BJ (cell line): Measurements from ENCODE around the gene ERCC5. TPM values are rescaled to one million over a fixed set of nuclear protein-coding genes. Genes with fewer than 3 reads are reported as not detected.

Experiments used
- CTCF ChIA-PET: fragments of 350-600 bp; formaldehyde crosslinking; extraction: SDS; loops from one replicate; lab custom pipeline; 2021; ENCODE audit warnings: antibody characterized with exemption, inconsistent platforms; lab: Yijun Ruan, JAX
- POLR2A ChIA-PET: fragments of 300-600 bp; sonication (Branson Sonifier 250); formaldehyde crosslinking; extraction: SDS; loops from one replicate; lab custom pipeline; 2021; ENCODE audit warnings: antibody characterized with exemption; lab: Charles Lee
- DNase-seq: peaks from one replicate; pipeline ENCODE4 v3.0.0-alpha.2; 2011; ENCODE audit warnings: low read depth
- H3K27me3 ChIP-seq: 2 replicates; pipeline ENCODE4 v1.6.0; 2011; ENCODE audit warnings: low read length; ENCODE audit not compliant: control insufficient read depth, insufficient read depth
- H3K36me3 ChIP-seq: 2 replicates; pipeline ENCODE4 v1.5.1; 2011; ENCODE audit warnings: low read length; ENCODE audit not compliant: control insufficient read depth, insufficient read depth
- H3K4me3 ChIP-seq: 2 replicates; pipeline ENCODE4 v1.5.1; 2011; ENCODE audit warnings: low read depth, mild to moderate bottlenecking, control low read depth, low read length
- polyA plus RNA-seq: library from polyadenylated mRNA; depleted of rRNA; stranded (reverse); fragments of >200 nt; gene quantifications from 2 replicates; pipeline ENCODE4 v1.2.3, GENCODE V29; 2011
- TF ChIP-seq, protein P1 (sequence below): IDR thresholded peaks from 2 replicates; pipeline ENCODE4 v1.5.1; 2011; ENCODE audit warnings: low read depth, mild to moderate bottlenecking, control low read depth, inconsistent platforms, low read length, moderate library complexity; ENCODE audit not compliant: insufficient read depth

The ERCC5 gene
- polyA plus RNA-seq, 1 experiment: 21.7 TPM

DNA sequence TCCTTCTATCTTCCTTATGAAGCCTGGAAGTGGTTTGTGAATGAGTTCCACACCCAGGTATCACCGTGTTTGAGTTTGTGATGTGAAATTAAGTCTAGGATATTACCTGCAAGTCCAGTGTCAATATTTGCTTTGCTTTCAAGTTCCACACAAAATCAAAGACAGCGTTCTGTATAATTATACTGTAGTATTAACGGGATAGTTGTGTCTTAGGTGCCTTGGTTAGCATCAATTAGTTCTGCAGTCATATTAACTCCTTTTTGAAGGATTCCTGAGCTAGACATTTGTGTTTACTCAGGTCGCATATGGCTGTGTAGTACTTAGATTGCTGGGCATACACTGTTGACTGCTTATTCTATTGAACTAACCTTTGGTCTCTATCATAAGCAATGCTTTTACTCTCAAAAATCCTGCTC is 54.4 kb downstream of the ERCC5 start:
- POLR2A ChIA-PET: no interaction called here
- TF ChIP-seq, protein P1, sequence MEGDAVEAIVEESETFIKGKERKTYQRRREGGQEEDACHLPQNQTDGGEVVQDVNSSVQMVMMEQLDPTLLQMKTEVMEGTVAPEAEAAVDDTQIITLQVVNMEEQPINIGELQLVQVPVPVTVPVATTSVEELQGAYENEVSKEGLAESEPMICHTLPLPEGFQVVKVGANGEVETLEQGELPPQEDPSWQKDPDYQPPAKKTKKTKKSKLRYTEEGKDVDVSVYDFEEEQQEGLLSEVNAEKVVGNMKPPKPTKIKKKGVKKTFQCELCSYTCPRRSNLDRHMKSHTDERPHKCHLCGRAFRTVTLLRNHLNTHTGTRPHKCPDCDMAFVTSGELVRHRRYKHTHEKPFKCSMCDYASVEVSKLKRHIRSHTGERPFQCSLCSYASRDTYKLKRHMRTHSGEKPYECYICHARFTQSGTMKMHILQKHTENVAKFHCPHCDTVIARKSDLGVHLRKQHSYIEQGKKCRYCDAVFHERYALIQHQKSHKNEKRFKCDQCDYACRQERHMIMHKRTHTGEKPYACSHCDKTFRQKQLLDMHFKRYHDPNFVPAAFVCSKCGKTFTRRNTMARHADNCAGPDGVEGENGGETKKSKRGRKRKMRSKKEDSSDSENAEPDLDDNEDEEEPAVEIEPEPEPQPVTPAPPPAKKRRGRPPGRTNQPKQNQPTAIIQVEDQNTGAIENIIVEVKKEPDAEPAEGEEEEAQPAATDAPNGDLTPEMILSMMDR: no peak
- H3K36me3 ChIP-seq: no peaks in the 10 kb centered on the region
- H3K27me3 ChIP-seq: no peaks in the 10 kb centered on the region
- DNase-seq: no peak
- no peak overlapping the region for H3K4me3 ChIP-seq
- CTCF ChIA-PET: interaction anchor here (1.2 kb wide), 1 partner anchor 240 kb away, joined by 3 read pairs; no protein-coding TSS in a partner anchor

DNA sequence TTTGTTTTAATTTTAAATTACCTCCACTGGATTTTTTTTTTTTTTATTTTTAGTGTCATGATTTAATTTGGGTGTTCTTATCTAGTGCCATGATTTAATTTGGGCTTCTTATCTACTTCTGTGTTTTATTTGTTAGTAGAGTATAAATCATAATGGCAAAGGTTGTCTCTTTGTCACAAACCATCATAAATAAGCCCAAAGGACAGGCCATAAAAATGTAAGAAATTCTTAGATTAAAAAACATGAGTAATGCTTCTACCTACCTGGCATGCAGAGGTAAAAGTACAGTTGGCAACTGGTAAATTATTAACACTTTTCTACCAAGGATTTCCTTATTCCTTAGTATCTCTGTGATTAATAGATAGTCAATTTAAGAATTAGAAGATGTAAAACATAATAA is 55.2 kb downstream of the ERCC5 start:
- Histone ChIP-seq H3K27me3 (no peaks in the 10 kb centered on the region), H3K36me3 (no peaks in the 10 kb centered on the region), H3K4me3 (no peak overlapping the region)
- ChIA-PET CTCF (no interaction called here), POLR2A (no interaction called here)
- TF ChIP-seq, protein P1: no peak
- DNase-seq: no peak

DNA sequence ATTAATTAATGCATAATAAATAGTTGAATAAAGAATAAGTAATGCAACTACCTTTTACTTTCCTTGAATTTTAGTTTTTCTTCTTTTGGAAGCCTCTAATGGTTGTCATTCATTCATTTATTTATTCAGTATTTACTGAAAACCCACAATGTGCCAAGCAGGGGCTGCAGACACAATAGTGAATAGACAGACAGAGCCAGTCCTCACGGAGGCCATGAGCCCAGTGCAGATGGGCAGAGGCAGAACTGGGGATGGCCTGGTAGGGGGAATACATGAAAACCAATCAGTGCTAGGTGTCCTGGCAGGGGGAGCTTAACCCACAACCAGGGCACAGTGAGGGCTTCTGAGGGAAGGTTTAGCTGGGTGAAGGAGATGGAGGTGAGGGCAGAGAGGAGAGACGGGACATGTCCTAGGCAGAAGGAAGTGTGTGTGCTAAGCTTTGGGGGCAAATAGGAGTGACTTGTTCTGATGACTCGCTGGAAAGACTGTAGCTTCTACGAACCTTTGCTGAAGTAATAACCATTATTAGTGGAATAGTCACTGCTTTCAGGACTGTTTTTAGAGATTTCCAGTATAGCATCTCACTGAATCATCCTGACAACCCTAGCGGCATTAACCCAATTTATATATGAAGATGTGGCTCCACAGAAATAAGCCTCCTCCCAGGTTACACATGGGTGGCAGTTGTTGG is 55.9 kb downstream of the ERCC5 start:
- CTCF ChIA-PET: interaction anchor here (1.2 kb wide), 3 partner anchors 25 to 239 kb away, joined by 3 to 4 read pairs (median 4); no protein-coding TSS in a partner anchor

DNA sequence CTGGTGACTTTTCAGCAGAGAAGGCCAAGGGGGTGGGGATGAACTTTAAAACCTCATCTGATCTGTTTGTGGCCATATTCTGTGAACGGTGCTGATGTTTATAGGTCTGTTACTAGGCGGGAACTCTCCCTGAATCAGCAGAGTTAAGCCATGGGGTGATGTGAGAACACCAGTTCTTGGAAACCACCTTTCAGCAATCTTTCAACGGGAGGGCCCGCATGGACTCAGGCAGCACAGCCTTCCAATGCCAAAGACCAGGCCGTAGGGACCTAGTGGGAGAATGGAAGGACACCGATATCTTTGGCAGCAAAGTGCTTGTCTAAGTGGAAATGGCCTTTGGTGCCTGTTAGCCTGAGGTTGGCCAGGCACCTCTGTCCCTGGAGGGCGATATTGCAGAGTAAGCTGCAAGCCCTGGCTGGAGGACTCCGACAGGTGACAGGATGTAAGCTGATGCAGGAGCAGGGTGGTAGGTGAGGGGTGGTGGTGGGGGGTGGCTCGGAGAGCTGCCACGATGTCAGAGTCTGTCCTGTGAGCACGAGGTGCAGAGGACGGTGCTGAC is 57.0 kb downstream of the ERCC5 start:
- TF ChIP-seq, protein P1: no peak
- Histone ChIP-seq H3K36me3 (no peaks in the 10 kb centered on the region), H3K4me3 (no peak overlapping the region), H3K27me3 (no peaks in the 10 kb centered on the region)
- ChIA-PET POLR2A (no interaction called here), CTCF (interaction anchor here (1.0 to 1.2 kb wide), 3 partner anchors 26 to 237 kb away, joined by 3 to 4 read pairs (median 4); no protein-coding TSS in a partner anchor)
- no peak for DNase-seq

More for the DNA sequence above, 55.9 kb downstream of the ERCC5 start:
- DNase-seq: no peak
- no peaks in the 10 kb centered on the region for H3K27me3 ChIP-seq
- POLR2A ChIA-PET: no interaction called here
- no peak overlapping the region for H3K4me3 ChIP-seq
- H3K36me3 ChIP-seq: no peaks in the 10 kb centered on the region
- TF ChIP-seq, protein P1: no peak

DNA sequence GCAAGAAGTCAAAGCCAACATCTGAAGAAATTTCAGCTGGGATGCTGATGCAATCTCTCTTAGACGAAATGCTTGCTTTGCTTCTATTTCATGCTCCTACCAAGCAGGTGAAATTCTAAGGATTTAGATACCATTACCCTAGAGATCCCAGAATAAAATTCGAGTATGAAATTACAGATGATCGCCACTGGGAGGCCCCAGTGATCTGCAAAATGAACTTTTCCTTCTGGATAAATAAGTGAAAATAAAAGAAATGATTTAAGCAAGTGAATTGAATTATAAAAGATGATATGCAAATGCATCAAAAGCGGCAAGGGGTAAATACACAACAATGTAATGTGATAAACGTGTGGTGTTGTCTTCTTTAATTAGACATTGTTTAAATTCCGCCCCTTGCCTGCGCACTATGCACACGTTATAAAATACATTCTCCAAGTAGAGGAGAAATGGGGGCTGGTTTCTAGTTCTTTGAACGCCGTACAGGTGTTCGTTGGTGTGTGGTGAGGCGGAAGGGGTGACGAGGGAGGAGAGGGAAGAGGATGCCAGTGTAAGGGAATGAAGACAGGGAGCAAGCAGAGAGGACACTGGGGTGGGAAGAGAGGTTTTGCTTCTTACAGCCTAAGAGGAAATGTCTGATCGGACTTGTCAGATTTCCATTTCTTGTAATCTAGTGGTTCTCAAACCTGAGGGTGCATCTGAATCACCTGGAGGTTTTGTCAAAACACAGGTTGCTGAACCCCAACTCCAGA is 58.0 kb downstream of the ERCC5 start:
- no peak overlapping the region for H3K4me3 ChIP-seq
- TF ChIP-seq, protein P1: peak; percentile 48
- H3K36me3 ChIP-seq: no peaks in the 10 kb centered on the region
- no peaks in the 10 kb centered on the region for H3K27me3 ChIP-seq
- ChIA-PET CTCF (interaction anchor here (1.0 kb wide), 1 partner anchor 236 kb away, joined by 3 read pairs; no protein-coding TSS in a partner anchor), POLR2A (no interaction called here)
- no peak for DNase-seq
